Measurements from ENCODE around the gene SPTBN4.

The SPTBN4 gene

GRCh38 chr19:40580619-40581018 is 113.8 kb downstream of the SPTBN4 start:
- Histone ChIP-seq H3K4me1 (ENCODE audit: control insufficient read depth, insufficient read depth, low read length) (peaks cover 3% of the 10 kb centered on the region), H3K36me3 (ENCODE audit: control insufficient read depth, insufficient read depth, low read length) (peaks cover 15% of the 10 kb centered on the region), H3K9me3 (ENCODE audit: control insufficient read depth, insufficient read depth, low read length) (no peaks in the 10 kb centered on the region), H3K27me3 (ENCODE audit: control insufficient read depth, insufficient read depth, low read length) (no peaks in the 10 kb centered on the region), H3K9ac (ENCODE audit: low read depth, low read length) (no peak overlapping the region), H3K4me3 (ENCODE audit: low read depth, low read length) (no peak overlapping the region)

GRCh38 chr19:40581531-40581930 is 114.7 kb downstream of the SPTBN4 start:
- peaks cover 3% of the 10 kb centered on the region for H3K4me1 ChIP-seq (ENCODE audit: control insufficient read depth, insufficient read depth, low read length)
- H3K9me3 ChIP-seq (ENCODE audit: control insufficient read depth, insufficient read depth, low read length), result no peaks in the 10 kb centered on the region
- H3K9ac ChIP-seq (ENCODE audit: low read depth, low read length), result no peak overlapping the region
- no peaks in the 10 kb centered on the region for H3K27me3 ChIP-seq (ENCODE audit: control insufficient read depth, insufficient read depth, low read length)
- peaks cover 15% of the 10 kb centered on the region for H3K36me3 ChIP-seq (ENCODE audit: control insufficient read depth, insufficient read depth, low read length)
- no peak overlapping the region for H3K4me3 ChIP-seq (ENCODE audit: low read depth, low read length)

DNA sequence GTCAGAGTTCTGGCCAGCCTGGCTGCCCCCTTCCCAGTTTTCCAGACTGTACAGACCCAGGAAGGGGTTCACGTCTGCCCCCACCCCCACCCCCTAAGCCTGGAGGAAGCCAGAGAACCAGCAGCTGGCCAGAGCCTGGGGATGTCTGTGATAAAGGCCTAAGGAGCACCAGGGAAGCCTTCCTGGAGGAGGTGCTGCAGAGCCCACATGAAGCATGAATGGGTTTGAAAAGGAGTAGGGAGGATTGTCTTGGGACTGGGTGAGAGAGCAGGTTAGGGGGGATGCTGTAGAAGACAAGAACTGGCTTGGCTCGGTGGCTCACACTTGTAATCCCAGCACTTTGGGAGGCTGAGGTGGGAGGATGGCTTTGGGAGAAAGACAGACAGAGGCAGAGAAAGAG is 115.7 kb downstream of the SPTBN4 start:
- H3K9ac ChIP-seq (ENCODE audit: low read depth, low read length), result no peak overlapping the region
- no peaks in the 10 kb centered on the region for H3K27me3 ChIP-seq (ENCODE audit: control insufficient read depth, insufficient read depth, low read length)
- peaks cover 15% of the 10 kb centered on the region for H3K36me3 ChIP-seq (ENCODE audit: control insufficient read depth, insufficient read depth, low read length)
- H3K9me3 ChIP-seq (ENCODE audit: control insufficient read depth, insufficient read depth, low read length), result no peaks in the 10 kb centered on the region
- H3K4me3 ChIP-seq (ENCODE audit: low read depth, low read length), result no peak overlapping the region
- peaks cover 3% of the 10 kb centered on the region for H3K4me1 ChIP-seq (ENCODE audit: control insufficient read depth, insufficient read depth, low read length)

- Histone ChIP-seq H3K9ac (ENCODE audit: low read depth, low read length) (no peak overlapping the region), H3K4me1 (ENCODE audit: control insufficient read depth, insufficient read depth, low read length) (no peaks in the 10 kb centered on the region), H3K36me3 (ENCODE audit: control insufficient read depth, insufficient read depth, low read length) (peaks cover 20% of the 10 kb centered on the region), H3K9me3 (ENCODE audit: control insufficient read depth, insufficient read depth, low read length) (no peaks in the 10 kb centered on the region), H3K4me3 (ENCODE audit: low read depth, low read length) (no peak overlapping the region), H3K27me3 (ENCODE audit: control insufficient read depth, insufficient read depth, low read length) (no peaks in the 10 kb centered on the region)
Observed at GRCh38 chr19:40583283-40583682, 116.5 kb downstream of the SPTBN4 start.

DNA sequence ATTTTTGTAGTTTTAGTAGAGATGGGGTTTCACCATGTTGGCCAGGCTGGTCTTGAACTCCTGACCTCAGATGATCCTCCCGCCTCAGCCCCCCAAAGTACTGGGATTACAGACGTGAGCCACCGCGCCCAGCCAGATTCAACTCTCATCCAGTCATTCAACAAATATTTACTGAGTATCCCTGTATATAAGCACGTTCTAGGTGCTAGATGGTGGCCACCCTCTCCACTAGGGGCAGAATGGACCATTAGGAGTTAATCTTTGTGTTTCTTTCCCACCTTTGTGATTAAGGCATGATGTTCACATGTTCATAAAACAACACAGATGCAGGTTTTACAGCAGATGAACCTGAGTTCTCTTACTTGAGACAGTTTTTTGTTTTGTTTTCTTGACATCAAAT is 117.2 kb downstream of the SPTBN4 start:
- Histone ChIP-seq H3K36me3 (ENCODE audit: control insufficient read depth, insufficient read depth, low read length) (peaks cover 21% of the 10 kb centered on the region), H3K9ac (ENCODE audit: low read depth, low read length) (no peak overlapping the region), H3K4me3 (ENCODE audit: low read depth, low read length) (no peak overlapping the region), H3K4me1 (ENCODE audit: control insufficient read depth, insufficient read depth, low read length) (no peaks in the 10 kb centered on the region), H3K27me3 (ENCODE audit: control insufficient read depth, insufficient read depth, low read length) (no peaks in the 10 kb centered on the region), H3K9me3 (ENCODE audit: control insufficient read depth, insufficient read depth, low read length) (no peaks in the 10 kb centered on the region)

DNA sequence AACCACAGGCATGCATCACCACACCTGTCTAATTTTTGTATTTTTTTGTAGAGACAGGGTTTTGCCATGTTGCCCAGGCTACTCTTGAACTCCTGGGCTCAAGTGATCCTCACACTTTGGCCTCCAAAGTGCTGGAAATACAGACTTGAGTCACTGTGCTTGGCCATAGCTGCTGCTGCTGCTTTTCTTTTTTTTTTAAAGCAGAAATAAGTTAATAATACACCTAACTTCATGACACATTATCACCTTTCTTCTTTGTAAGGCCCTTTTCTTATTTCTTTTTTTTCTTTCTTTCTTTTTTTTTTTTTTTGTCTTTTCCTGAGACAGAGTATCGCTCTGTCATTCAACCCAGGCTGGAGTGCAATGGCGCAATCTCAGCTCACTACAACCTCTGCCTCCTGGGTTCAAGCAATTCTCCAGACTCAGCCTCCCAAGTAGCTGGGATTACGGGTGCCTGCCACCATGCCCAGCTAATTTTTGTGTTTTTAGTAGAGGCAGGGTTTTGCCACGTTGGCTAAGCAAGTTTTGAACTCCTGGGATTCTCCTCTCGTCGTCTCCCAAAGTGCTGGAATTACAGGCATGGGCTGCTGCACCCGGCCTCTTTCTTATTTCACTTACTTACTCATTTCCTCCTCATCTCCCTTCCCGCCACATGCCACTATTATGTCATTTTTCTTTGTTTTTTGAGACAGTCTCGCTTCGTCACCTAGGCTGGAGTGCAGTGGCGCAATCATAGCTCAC is 118.6 kb downstream of the SPTBN4 start:
- Histone ChIP-seq H3K4me1 (ENCODE audit: control insufficient read depth, insufficient read depth, low read length) (no peaks in the 10 kb centered on the region), H3K27me3 (ENCODE audit: control insufficient read depth, insufficient read depth, low read length) (no peaks in the 10 kb centered on the region), H3K9me3 (ENCODE audit: control insufficient read depth, insufficient read depth, low read length) (no peaks in the 10 kb centered on the region), H3K36me3 (ENCODE audit: control insufficient read depth, insufficient read depth, low read length) (peaks cover 18% of the 10 kb centered on the region), H3K4me3 (ENCODE audit: low read depth, low read length) (no peak overlapping the region), H3K9ac (ENCODE audit: low read depth, low read length) (no peak overlapping the region)

DNA sequence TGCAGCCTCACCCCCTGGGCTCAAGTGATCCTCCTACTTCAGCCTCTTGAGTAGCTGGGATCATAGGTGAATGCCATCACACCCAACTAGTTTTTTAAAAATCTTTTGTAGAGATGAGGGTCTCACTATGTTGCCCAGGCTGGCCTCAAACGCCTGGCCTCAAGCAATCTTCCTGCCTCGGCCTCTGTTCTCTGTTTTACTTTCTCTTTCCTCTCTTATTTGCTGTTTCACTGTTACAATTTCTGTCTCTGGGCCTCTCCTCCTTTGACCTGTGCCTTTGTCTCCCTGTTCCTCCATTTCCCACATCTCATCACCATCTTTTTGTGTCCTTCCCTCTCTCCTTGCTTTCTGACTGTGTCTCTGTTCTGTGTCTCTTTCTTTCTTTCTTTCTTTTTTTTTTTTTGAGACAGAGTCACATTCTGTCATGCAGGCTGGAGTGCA is 119.2 kb downstream of the SPTBN4 start:
- Histone ChIP-seq H3K27me3 (ENCODE audit: control insufficient read depth, insufficient read depth, low read length) (no peaks in the 10 kb centered on the region), H3K4me3 (ENCODE audit: low read depth, low read length) (no peak overlapping the region), H3K4me1 (ENCODE audit: control insufficient read depth, insufficient read depth, low read length) (no peaks in the 10 kb centered on the region), H3K9ac (ENCODE audit: low read depth, low read length) (no peak overlapping the region), H3K9me3 (ENCODE audit: control insufficient read depth, insufficient read depth, low read length) (no peaks in the 10 kb centered on the region), H3K36me3 (ENCODE audit: control insufficient read depth, insufficient read depth, low read length) (peaks cover 17% of the 10 kb centered on the region)

DNA sequence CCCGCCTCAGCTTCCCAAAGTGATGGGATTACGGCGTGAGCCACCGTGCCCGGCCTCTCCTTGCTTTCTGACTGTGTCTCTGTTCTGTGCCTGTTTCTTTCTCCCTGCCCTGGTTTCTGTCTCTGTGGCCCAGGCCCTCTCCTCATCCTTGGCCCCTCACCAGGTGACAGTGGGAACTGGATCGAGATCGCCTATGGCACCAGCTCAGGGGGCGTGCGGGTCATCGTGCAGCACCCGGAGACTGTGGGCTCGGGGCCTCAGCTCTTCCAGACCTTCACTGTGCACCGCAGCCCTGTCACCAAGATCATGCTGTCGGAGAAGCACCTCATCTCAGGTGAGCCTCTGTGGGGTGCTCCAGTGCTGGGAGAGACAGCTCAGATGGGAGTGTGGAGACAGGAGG is 119.8 kb downstream of the SPTBN4 start:
- H3K9me3 ChIP-seq (ENCODE audit: control insufficient read depth, insufficient read depth, low read length), result no peaks in the 10 kb centered on the region
- no peaks in the 10 kb centered on the region for H3K4me1 ChIP-seq (ENCODE audit: control insufficient read depth, insufficient read depth, low read length)
- H3K4me3 ChIP-seq (ENCODE audit: low read depth, low read length), result no peak overlapping the region
- no peaks in the 10 kb centered on the region for H3K27me3 ChIP-seq (ENCODE audit: control insufficient read depth, insufficient read depth, low read length)
- H3K9ac ChIP-seq (ENCODE audit: low read depth, low read length), result no peak overlapping the region
- H3K36me3 ChIP-seq (ENCODE audit: control insufficient read depth, insufficient read depth, low read length), result peaks cover 14% of the 10 kb centered on the region

DNA sequence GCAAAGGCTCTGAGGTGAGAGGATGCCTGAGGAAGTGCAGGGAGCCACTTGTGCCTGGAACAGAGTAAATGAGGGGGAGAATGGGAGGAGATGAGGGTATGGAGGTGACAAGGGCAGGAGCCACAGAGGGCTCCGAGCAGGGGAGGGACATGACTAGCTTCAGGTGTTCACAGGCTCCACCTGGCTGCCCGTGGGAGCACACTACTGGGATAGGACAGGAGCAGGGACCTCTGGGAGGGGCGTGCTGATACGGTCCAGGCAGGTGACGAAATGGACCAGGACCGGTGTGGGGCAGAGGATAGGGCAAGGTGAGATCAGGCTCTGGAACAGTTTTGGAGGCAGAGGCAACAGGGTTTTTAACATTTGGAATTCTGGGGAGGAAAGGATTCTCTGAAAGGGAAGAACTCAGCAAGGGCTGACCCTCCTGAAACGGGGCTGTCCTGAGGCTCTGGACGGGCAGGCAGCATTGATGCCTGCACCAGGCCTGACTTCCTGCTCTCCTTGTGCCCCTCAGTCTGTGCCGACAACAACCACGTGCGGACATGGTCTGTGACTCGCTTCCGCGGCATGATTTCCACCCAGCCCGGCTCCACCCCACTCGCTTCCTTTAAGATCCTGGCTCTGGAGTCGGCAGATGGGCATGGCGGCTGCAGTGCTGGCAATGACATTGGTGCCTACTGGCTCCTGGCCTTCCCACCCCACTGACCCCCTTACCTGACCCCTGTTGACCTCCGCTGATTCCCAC is 121.5 kb downstream of the SPTBN4 start:
- Histone ChIP-seq H3K9me3 (ENCODE audit: control insufficient read depth, insufficient read depth, low read length) (no peaks in the 10 kb centered on the region), H3K27me3 (ENCODE audit: control insufficient read depth, insufficient read depth, low read length) (no peaks in the 10 kb centered on the region), H3K36me3 (ENCODE audit: control insufficient read depth, insufficient read depth, low read length) (peaks cover 11% of the 10 kb centered on the region), H3K9ac (ENCODE audit: low read depth, low read length) (no peak overlapping the region), H3K4me1 (ENCODE audit: control insufficient read depth, insufficient read depth, low read length) (no peaks in the 10 kb centered on the region), H3K4me3 (ENCODE audit: low read depth, low read length) (no peak overlapping the region)

DNA sequence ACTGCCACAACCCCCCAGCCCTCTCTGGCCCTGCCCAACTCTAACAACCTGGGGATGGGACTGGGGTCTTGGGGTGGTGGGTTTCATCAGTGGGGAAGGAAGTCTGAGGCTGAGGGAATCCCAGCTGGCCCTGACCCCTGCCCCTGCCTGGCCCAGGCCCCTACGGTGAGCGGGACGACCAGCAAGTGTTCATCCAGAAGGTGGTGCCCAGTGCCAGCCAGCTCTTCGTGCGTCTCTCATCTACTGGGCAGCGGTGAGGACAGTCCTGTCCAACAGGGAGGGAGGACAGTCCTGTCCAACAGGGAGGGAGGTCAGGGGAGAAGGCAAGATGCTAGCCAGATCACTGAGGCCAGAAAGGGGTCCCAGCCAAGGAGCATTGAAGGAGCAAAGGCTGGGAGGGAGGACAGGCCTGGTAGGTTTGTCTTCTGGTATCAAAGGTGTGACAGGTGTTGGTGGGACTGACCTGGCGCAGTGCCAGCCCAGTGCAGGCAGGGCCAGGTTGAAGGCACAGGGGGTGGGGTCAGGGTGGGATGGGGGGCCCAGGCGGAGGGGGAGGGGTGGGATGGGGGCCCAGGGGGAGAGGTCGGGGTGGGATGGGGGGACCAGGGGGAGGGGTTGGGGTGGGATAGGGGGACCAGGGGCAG is 122.2 kb downstream of the SPTBN4 start:
- Histone ChIP-seq H3K4me1 (ENCODE audit: control insufficient read depth, insufficient read depth, low read length) (no peaks in the 10 kb centered on the region), H3K36me3 (ENCODE audit: control insufficient read depth, insufficient read depth, low read length) (peaks cover 9% of the 10 kb centered on the region), H3K9me3 (ENCODE audit: control insufficient read depth, insufficient read depth, low read length) (no peaks in the 10 kb centered on the region), H3K4me3 (ENCODE audit: low read depth, low read length) (no peak overlapping the region), H3K27me3 (ENCODE audit: control insufficient read depth, insufficient read depth, low read length) (no peaks in the 10 kb centered on the region), H3K9ac (ENCODE audit: low read depth, low read length) (no peak overlapping the region)

- Histone ChIP-seq H3K9ac (ENCODE audit: low read depth, low read length) (no peak overlapping the region), H3K4me3 (ENCODE audit: low read depth, low read length) (no peak overlapping the region), H3K36me3 (ENCODE audit: control insufficient read depth, insufficient read depth, low read length) (peaks cover 9% of the 10 kb centered on the region), H3K9me3 (ENCODE audit: control insufficient read depth, insufficient read depth, low read length) (no peaks in the 10 kb centered on the region), H3K27me3 (ENCODE audit: control insufficient read depth, insufficient read depth, low read length) (no peaks in the 10 kb centered on the region), H3K4me1 (ENCODE audit: control insufficient read depth, insufficient read depth, low read length) (peaks cover 4% of the 10 kb centered on the region)
Observed at GRCh38 chr19:40589591-40590429, 123.0 kb downstream of the SPTBN4 start.

All from iPS-15b (cell line).